ENCODE measurements around the gene ACOXL. TPM values are rescaled to one million over a fixed set of nuclear protein-coding genes. Genes with fewer than 3 reads are reported as not detected.

Gene ACOXL
- total and polyA plus RNA-seq, 9 donors: 0.17 to 0.31 (median 0.23) TPM; not detected in 4

DNA sequence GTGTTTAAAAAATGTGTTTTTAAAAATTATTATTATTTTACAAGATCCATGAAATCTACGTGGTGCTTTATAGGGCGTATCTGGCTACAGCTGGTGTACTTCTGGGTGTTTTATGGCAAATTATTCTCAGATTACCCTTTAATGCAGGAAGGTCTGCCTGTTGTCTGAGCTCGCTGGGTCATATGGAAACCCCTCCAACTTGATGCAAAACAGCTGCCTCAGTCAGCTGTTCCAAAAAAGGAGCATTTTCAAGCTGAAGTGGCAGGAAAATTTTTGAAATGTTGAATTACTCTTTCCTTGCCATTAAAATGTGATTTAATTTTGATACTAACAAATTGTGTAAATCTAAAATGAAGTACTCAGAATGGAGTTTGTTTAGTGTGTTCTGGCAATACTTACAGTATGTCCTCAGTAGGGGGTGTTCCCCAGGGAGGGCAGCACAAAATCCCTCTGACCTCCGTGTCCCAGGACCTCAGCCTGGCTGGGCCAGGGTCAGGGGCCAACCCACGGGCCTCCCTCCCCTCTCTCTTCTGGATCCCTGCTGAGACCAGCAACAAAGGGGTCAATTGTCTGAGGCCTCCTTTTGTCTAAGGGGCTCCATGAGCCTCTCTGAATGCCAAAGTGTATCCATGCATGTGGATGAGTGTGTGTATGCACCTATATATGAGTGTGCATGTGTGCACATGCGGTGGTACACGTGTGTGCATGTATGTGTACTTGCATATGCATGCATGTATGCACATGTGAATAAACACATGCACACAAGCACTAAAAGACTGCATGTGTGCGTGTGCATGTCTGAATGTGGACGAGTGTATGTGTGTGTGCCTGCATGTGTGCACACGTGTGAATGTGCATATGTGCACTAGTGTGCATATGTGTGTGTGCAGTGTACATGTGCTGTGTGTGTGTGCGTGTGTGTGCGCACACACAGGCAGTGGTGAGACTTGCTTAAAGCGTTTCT lies 105.4 kb downstream of the ACOXL start:
- Histone ChIP-seq H3K9me3 (no peaks in the 10 kb centered on the region), H3K27ac (no peak overlapping the region), H3K4me1 (ENCODE audit: insufficient read depth) (no peaks in the 10 kb centered on the region), H3K27me3 (no peaks in the 10 kb centered on the region), H3K36me3 (no peaks in the 10 kb centered on the region), H3K4me3 (no peak overlapping the region)
- TF ChIP-seq EP300 (IDR thresholded peaks at IDR 0.05) (no peak), POLR2A (IDR thresholded peaks at IDR 0.05) (no peak)
- TF ChIP-seq, protein P1, sequence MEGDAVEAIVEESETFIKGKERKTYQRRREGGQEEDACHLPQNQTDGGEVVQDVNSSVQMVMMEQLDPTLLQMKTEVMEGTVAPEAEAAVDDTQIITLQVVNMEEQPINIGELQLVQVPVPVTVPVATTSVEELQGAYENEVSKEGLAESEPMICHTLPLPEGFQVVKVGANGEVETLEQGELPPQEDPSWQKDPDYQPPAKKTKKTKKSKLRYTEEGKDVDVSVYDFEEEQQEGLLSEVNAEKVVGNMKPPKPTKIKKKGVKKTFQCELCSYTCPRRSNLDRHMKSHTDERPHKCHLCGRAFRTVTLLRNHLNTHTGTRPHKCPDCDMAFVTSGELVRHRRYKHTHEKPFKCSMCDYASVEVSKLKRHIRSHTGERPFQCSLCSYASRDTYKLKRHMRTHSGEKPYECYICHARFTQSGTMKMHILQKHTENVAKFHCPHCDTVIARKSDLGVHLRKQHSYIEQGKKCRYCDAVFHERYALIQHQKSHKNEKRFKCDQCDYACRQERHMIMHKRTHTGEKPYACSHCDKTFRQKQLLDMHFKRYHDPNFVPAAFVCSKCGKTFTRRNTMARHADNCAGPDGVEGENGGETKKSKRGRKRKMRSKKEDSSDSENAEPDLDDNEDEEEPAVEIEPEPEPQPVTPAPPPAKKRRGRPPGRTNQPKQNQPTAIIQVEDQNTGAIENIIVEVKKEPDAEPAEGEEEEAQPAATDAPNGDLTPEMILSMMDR (IDR thresholded peaks at IDR 0.05): no peak
- 56 to 60% (median 58%) methylated on average over 13 of the region's 13 CpGs for WGBS, 3 donors
- no peak for DNase-seq
- intact Hi-C loops (cut with DNase I): no loop called here

DNA sequence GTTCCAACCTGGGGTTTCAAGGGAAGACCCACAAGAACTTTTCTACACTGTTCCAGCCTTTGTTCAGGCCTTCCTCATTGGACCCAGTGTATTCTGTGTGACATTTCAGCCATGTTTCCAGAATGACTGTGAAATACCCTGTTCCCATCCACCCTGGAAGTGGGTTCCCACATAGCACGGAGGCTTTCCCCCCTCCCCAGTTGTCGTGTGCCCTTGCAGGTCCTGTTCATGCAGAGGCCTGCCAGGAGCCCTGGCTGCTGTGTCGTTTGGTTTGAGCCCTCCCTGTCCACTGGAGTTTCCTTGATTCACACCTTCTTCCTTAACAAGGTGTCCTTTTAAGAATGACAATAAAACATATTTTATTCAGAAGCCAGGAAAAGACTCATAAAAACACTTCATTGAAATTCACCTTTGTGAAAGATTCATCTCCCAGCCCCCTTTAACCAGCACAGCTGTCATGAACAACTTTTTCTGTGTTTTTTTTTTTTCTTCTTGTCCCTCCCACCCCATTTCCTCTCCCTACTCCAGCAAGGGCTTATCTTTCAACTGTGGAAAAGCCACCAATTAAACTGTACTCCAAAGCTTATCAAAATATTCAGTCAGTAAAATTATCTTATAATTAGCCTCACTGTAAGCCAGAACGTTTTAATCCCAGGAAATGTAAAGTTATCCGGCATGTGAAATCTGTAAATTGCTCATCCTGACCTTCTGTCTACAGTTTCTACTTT lies 106.4 kb downstream of the ACOXL start:
- H3K27me3 ChIP-seq: no peaks in the 10 kb centered on the region
- H3K4me3 ChIP-seq: no peak overlapping the region
- H3K9me3 ChIP-seq: no peaks in the 10 kb centered on the region
- DNase-seq: no peak
- H3K36me3 ChIP-seq: no peaks in the 10 kb centered on the region
- H3K27ac ChIP-seq: no peak overlapping the region
- no peaks in the 10 kb centered on the region for H3K4me1 ChIP-seq (ENCODE audit: insufficient read depth)
- TF ChIP-seq EP300 (IDR thresholded peaks at IDR 0.05): no peak
- TF ChIP-seq, protein P1 (IDR thresholded peaks at IDR 0.05): no peak
- no peak for TF ChIP-seq POLR2A (IDR thresholded peaks at IDR 0.05)
- intact Hi-C loops (cut with DNase I): no loop called here
- WGBS, 3 donors: 38 to 43% (median 40%) methylated on average over 5 of the region's 5 CpGs

DNA sequence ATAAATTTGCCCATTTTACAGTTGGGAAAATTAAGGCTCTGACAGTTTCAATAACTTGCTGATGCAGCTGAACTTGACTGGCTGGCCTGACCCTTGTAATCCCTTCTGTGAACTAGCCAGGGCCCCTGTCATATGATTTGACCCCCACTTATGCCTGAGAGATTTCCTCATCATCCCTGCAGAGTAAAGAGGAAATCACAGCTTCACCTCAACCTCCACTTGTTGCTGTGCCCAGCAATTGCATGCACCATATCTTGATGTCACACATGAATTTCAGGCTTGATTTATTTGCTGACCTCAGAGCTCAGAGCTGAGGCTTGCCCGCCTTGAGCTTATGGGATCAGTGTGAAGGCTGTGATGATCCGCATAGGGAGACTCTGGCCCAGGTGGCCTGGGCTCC lies 108.1 kb downstream of the ACOXL start:
- no peak for TF ChIP-seq POLR2A (IDR thresholded peaks at IDR 0.05)
- no peak for TF ChIP-seq EP300 (IDR thresholded peaks at IDR 0.05)
- TF ChIP-seq, protein P1 (IDR thresholded peaks at IDR 0.05): no peak
- no peaks in the 10 kb centered on the region for H3K4me1 ChIP-seq (ENCODE audit: insufficient read depth)
- H3K36me3 ChIP-seq: no peaks in the 10 kb centered on the region
- no peaks in the 10 kb centered on the region for H3K9me3 ChIP-seq
- intact Hi-C loops (cut with DNase I): no loop called here
- H3K27ac ChIP-seq: no peak overlapping the region
- 64 to 100% (median 100%) methylated on average over 2 of the region's 2 CpGs for WGBS, 3 donors
- no peaks in the 10 kb centered on the region for H3K27me3 ChIP-seq
- DNase-seq: no peak
- H3K4me3 ChIP-seq: no peak overlapping the region

DNA sequence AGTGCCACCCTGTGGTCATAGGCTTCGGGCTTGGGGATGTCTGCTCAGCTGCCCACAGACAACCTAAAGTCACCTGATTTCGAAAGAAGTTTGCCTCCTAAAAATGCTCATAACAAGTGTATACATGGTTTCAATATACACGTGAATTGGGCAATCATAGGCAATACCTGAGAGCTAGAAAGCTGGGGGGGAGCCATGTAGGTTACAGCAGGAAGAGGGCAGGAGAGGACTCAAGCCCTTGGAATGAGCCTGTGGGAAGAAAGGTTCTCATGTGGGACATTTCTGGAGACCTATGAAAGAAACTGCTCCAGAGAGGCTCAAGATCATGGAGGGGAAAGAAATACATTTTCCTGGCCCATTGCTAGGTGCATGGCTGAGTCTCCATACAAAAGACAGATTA lies 109.7 kb downstream of the ACOXL start:
- intact Hi-C loops (cut with DNase I): no loop called here
- WGBS, 3 donors: 58 to 79% (median 72%) methylated on average over 3 of the region's 3 CpGs
- Histone ChIP-seq H3K36me3 (no peaks in the 10 kb centered on the region), H3K27ac (no peak overlapping the region), H3K4me3 (no peak overlapping the region), H3K9me3 (no peaks in the 10 kb centered on the region), H3K4me1 (ENCODE audit: insufficient read depth) (no peaks in the 10 kb centered on the region), H3K27me3 (no peaks in the 10 kb centered on the region)
- DNase-seq: no peak
- TF ChIP-seq, protein P1 (IDR thresholded peaks at IDR 0.05): no peak
- TF ChIP-seq POLR2A (IDR thresholded peaks at IDR 0.05) (no peak), EP300 (IDR thresholded peaks at IDR 0.05) (no peak)

Measured in ovary (tissue), 9 donors.